Right hindlimb (tissue), 1 donor: Measurements from ENCODE around the gene ACAP1.
A peak's percentile ranks its signal among the peaks of the same experiment; 100 is the strongest.
"Not testable (repeated sequence)": the region's sequence is repeated elsewhere in the genome, so short reads cannot be mapped to it uniquely, and the experiment has no call there.

Experiments
- DNase-seq: peaks from one replicate; pipeline ENCODE4 v3.0.0-alpha.2; 2018

ACAP1 gene

DNA sequence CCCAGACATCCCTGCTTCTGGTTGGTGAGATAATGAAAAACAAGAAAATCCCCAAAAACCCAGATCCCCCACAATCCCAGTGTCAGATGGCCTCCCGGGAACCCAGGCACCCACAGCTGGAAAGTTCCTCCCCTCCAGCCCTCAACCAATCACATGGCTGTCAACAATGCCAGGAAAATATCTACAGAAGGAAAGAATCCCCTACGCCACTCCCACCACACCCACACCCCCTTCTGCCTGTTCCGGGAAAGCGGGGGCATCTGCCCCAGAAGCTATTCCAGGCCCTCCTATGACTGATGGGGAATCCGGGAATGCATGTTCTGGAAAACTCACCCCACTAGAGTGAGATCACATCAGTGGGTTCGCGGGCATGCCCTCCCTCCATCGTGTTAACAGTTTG, 20.4 kb downstream of the ACAP1 start:
- no peak for DNase-seq

GRCh38 chr17:7357381-7357780, 21.1 kb downstream of the ACAP1 start:
- no peak for DNase-seq

GRCh38 chr17:7361906-7362305, 25.6 kb downstream of the ACAP1 start:
- DNase-seq = no peak

GRCh38 chr17:7363311-7363710, 27.0 kb downstream of the ACAP1 start:
- no peak for DNase-seq

DNA sequence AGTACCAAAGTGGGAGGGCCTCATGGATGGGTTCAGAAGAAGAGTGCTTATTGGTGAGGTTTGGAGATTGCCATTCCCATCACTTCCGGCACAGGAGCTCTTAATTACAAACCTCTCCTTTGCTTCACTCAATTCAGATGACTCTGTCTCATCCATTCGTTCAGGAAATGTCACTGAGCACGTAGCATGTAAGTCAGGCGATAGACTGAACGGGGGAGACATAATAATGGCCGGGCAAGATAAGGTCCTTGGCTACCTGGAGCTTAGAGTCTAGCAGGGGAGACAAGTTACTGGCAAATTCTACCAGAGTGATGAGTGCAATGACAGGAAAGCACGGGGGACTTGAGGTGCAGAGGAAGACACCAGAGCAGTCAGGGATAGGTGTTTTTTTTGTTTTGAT, 29.6 kb downstream of the ACAP1 start:
- DNase-seq = not testable (repeated sequence)

DNA sequence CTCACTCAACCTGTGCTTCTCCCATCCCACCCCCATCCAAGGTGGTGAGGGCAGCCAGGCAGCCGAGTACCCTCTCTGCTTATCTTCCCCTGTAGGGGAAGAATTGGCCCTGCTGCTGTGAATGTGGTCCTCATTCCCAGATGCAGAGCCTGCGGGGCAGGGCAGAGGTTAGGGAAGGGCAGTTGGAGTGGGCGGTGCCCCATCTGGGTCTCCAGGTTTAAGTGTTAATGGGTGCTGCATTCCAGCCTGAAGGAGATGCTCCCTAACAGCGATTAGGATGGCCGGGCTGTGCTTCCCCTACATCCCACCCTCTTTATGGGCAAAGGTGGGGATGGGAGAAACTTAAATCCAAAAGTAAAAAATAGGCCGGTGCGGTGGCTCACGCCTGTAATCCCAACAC, 30.8 kb downstream of the ACAP1 start:
- DNase-seq = no peak

- DNase-seq = no peak
These were observed 31.7 kb downstream of the ACAP1 start for GRCh38 chr17:7367918-7368598.

DNA sequence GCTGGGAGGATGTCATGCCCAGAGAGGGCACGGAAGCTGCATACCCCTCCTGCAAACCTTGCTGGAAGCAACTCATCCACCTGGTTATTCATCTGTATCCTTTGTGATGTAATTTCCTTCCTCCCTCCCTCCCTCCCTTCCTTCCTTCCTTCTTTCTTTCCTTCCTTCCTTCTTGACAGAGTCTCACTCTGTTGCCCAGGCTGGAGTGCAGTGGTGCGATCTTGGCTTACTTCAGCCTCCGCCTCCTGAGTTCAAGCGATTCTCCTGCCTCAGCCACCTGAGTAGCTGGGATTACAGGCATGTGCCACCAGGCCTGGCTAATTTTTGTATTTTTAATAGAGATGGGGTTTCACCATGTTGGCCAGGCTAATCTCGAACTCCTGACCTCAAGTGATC, 32.3 kb downstream of the ACAP1 start:
- not testable (repeated sequence) for DNase-seq

- no peak for DNase-seq
These were observed 33.5 kb downstream of the ACAP1 start for GRCh38 chr17:7369825-7370224.

- no peak for DNase-seq
These were observed 34.5 kb downstream of the ACAP1 start for GRCh38 chr17:7370853-7371252.

- DNase-seq = no peak
These were observed 38.0 kb downstream of the ACAP1 start for GRCh38 chr17:7374353-7374752.

DNA sequence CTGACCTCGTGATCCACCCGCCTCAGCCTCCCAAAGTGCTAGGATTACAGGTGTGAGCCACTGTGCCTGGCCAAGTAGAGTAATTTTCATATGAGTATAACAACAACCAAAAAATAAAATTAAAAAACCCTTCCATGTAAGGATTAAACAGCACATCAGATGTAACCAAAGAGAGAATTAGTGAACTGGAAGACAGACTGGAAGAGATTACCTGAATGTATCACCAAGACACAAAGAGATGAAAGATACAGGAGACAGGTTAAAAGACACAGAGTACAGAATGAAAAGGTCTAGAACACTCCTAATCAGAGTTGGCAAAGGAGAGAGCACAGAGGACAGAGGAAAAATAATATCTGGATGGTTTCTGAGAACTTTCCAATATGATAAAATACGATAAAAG, 42.8 kb downstream of the ACAP1 start:
- DNase-seq = no peak

GRCh38 chr17:7380321-7380720, 44.0 kb downstream of the ACAP1 start:
- DNase-seq = peak; percentile 50

DNA sequence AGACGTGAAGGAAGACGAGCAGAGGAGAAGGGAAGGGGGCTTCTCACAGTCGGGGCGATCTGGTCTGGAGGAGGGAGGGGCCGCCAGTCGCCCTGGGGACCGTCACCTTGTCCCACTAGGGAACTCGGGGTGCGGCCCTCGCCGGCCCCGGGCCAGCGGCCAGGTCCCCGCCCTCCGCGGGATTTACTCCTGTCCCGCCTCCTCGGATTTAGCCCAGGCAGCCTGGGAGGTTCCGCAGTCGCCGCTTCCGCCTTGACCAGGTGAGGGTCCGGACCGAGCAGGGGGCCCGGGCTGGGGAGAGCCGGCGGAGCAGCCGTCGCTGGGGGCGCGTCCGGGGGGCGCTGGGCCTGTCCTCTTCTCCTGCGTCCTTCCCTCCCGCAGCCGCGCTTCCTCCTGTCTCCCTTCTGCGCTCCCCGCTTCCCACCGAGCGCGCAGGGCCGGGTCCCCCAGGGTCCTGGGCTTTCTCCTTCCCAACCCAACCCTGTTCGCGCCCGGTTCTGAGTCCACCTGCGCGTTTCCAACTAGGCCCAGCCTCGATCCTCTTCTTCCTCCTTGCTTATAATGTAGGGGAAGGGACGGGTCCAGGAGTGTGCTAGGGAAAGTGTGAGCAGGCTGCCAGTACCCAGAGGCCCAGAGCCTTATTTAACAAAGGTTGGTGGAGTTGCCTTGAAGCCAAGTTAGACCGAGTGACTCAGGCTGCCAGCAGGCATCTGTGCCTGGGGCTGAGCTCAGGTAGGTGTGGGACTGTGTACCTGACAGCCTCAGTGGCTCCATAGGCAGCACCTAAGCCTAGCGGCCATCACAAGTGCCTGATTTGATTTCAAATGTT, 44.7 kb downstream of the ACAP1 start, which contains the start of gene TNK1:
Gene TNK1 (plus strand): TSS at position 235 of the 829 bp plus-strand sequence. CDS start 1,838 bp downstream, outside the sequence.
- DNase-seq = peak; percentile 30

DNA sequence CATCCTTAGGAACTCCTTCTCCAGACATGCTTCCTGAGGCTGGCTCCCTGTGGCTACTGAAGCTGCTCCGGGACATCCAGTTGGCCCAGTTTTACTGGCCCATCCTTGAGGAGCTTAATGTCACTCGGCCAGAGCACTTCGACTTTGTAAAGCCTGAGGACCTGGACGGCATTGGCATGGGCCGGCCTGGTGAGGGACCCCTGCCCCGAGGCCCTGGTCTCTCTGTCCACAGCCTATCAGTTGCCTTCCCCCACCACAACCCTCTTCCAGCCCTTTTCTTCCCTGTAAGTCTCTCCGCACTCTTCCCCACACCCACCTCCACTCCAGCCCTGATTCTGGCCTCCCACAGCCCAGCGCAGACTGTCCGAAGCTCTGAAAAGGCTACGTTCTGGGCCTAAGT, 46.6 kb downstream of the ACAP1 start:
- DNase-seq = no peak

GRCh38 chr17:7383371-7383741, 47.0 kb downstream of the ACAP1 start:
- no peak for DNase-seq

DNA sequence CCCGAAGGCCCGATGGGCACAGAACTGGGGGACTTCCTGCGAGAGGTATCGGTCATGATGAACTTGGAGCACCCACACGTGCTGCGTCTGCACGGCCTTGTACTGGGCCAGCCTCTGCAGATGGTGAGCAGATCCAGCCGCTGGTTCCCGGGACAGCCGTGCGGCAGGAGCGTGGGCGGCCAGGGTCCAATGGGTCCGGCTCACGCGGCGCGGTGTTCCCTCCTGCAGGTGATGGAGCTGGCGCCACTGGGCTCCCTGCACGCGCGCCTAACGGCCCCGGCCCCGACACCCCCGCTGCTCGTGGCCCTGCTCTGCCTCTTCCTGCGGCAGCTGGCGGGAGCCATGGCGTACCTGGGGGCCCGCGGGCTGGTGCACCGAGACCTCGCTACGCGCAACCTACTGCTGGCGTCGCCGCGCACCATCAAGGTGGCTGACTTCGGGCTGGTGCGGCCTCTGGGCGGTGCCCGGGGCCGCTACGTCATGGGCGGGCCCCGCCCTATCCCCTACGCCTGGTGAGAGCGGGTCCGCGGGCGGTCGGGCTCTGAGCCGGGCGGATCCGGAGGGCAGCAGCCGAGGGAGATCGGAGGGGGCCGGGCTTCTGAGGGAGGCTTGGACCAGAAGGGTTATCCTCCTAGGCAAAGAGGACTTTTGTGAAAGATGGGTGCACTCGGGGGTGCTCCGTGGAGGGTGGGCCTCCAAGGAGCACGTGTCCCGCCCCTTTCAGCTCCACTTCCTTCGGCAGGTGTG, 47.6 kb downstream of the ACAP1 start:
- peak; percentile 62 for DNase-seq

- DNase-seq = no peak
These were observed 48.3 kb downstream of the ACAP1 start for GRCh38 chr17:7384489-7385081.

DNA sequence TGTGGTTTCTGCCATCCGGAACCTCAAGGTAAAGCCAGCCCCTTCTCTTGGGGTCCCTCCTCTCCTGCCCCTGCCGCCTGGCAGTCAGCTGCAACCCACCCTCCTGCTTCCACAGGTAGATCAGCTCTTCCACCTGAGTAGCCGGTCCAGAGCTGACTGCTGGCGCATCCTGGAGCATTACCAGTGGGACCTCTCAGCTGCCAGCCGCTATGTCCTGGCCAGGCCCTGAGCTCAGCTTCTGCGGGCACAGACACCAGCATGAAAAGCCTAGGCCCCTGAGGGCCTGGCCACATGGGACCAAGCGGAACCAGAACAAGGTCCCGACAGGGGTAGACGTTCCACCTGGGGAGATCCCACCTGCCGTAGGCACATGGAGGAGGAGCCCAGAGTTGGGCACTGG, 52.5 kb downstream of the ACAP1 start:
- DNase-seq = no peak

DNA sequence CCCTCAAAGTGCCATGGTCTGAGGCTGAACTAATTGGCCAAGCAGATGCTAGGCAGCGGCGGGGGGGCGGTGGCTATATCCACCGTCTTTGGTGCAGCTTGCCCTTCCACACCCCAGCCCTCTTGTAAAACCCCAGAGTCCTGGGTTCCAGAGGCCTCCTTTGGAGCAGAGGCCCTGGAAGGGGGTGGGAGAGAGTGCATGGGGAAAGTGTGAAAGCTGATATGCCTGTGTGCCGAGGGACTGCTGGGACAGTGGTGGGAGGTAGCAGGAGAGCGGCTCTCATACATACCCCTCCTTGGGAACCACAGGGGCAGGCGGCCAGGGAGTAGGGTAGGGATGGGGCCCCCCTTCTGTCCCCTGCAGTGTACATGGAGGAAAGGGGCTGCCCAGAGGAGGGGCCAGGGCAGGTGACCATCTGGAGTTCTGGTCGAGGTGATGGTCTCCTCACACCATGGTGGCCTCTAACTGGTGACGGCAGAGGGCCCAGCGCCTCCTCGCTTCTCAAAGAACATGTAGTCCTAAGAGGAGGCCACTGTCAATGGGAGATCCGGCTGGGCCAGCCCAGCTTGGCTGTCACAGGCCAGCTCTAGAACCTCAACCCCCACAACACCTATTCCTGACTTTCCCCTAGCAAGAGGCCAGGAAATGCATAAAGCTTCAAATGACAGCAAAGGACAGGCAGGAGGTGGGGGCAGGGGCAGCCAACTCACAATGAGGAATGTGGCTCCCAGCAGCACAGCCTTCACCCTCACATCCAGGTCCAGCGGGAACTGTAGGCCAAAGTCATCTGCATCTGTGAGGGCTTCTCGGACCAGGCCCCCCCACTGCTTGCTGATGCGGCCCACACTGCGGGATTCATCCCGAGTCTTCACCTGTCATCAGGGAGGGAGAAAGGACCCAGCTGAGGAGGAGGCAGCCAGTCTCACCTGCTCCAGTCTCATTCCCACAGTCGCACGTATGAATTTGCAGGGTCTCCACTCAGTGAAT, 53.9 kb downstream of the ACAP1 start:
- no peak for DNase-seq

GRCh38 chr17:7391307-7391706, 55.0 kb downstream of the ACAP1 start:
- no peak for DNase-seq
